Nephron progenitor cell (in vitro differentiated cells): ENCODE measurements around the gene SLC1A2.

Experiments
- DNase-seq: peaks from one replicate; pipeline ENCODE4 v3.0.0; 2021
- H3K27ac Mint-ChIP-seq: 2 replicates; pipeline ENCODE4 v1.8.0; 2021; ENCODE audit warnings: mild to moderate bottlenecking, moderate library complexity, mixed read lengths
- H3K27me3 Mint-ChIP-seq: 2 replicates; pipeline ENCODE4 v1.8.0; 2021; ENCODE audit warnings: mild to moderate bottlenecking, low read depth, mixed read lengths; ENCODE audit not compliant: poor library complexity
- H3K36me3 Mint-ChIP-seq: 2 replicates; pipeline ENCODE4 v1.8.0; 2021; ENCODE audit warnings: low read depth, mixed read lengths
- H3K4me1 Mint-ChIP-seq: 2 replicates; pipeline ENCODE4 v1.8.0; 2021; ENCODE audit warnings: mixed read lengths
- H3K4me3 Mint-ChIP-seq: 2 replicates; pipeline ENCODE4 v1.8.0; 2021; ENCODE audit warnings: mild to moderate bottlenecking, moderate library complexity, mixed read lengths
- H3K9me3 Mint-ChIP-seq: 2 replicates; pipeline ENCODE4 v1.8.0; 2021; ENCODE audit warnings: mild to moderate bottlenecking, moderate library complexity, mixed read lengths
- CTCF ChIP-seq: fragments of 200-600 bp; sonication (generic); IDR thresholded peaks from 2 replicates; pipeline ENCODE4 v1.5.0; 2021; ENCODE audit warnings: antibody characterized with exemption

The SLC1A2 gene

GRCh38 chr11:35318309-35318708 lies 101.0 kb downstream of the SLC1A2 start:
- Mint-ChIP-seq H3K4me1 (no peaks in the 10 kb centered on the region), H3K9me3 (no peaks in the 10 kb centered on the region), H3K36me3 (no peaks in the 10 kb centered on the region), H3K27ac (no peak overlapping the region), H3K4me3 (no peak overlapping the region), H3K27me3 (no peaks in the 10 kb centered on the region)
- no peak for DNase-seq
- no peak for TF ChIP-seq CTCF

GRCh38 chr11:35317253-35317652 lies 102.1 kb downstream of the SLC1A2 start:
- H3K36me3 Mint-ChIP-seq = no peaks in the 10 kb centered on the region
- no peaks in the 10 kb centered on the region for H3K4me1 Mint-ChIP-seq
- H3K9me3 Mint-ChIP-seq = no peaks in the 10 kb centered on the region
- no peak overlapping the region for H3K27ac Mint-ChIP-seq
- no peak overlapping the region for H3K4me3 Mint-ChIP-seq
- H3K27me3 Mint-ChIP-seq = no peaks in the 10 kb centered on the region
- no peak for DNase-seq
- TF ChIP-seq CTCF = no peak

- DNase-seq = no peak
- TF ChIP-seq CTCF = no peak
- no peak overlapping the region for H3K27ac Mint-ChIP-seq
- no peak overlapping the region for H3K4me3 Mint-ChIP-seq
- H3K9me3 Mint-ChIP-seq = no peaks in the 10 kb centered on the region
- no peaks in the 10 kb centered on the region for H3K36me3 Mint-ChIP-seq
- H3K27me3 Mint-ChIP-seq = no peaks in the 10 kb centered on the region
- H3K4me1 Mint-ChIP-seq = no peaks in the 10 kb centered on the region
These were observed 103.2 kb downstream of the SLC1A2 start for GRCh38 chr11:35316161-35316560.

- H3K4me1 Mint-ChIP-seq = no peaks in the 10 kb centered on the region
These were observed 105.6 kb downstream of the SLC1A2 start for GRCh38 chr11:35313760-35314153.

GRCh38 chr11:35313066-35313759 lies 106.1 kb downstream of the SLC1A2 start:
- TF ChIP-seq CTCF = no peak
- Mint-ChIP-seq H3K27me3 (peaks cover 2% of the 10 kb centered on the region), H3K9me3 (no peaks in the 10 kb centered on the region), H3K4me3 (no peak overlapping the region), H3K27ac (no peak overlapping the region), H3K36me3 (no peaks in the 10 kb centered on the region), H3K4me1 (no peaks in the 10 kb centered on the region)
- DNase-seq = no peak

More at GRCh38 chr11:35313760-35314153, 105.6 kb downstream of the SLC1A2 start:
- no peak overlapping the region for H3K27ac Mint-ChIP-seq
- H3K27me3 Mint-ChIP-seq = peaks cover 2% of the 10 kb centered on the region
- H3K36me3 Mint-ChIP-seq = no peaks in the 10 kb centered on the region
- no peak for DNase-seq
- TF ChIP-seq CTCF = no peak
- H3K9me3 Mint-ChIP-seq = no peaks in the 10 kb centered on the region
- no peak overlapping the region for H3K4me3 Mint-ChIP-seq

- Mint-ChIP-seq H3K36me3 (no peaks in the 10 kb centered on the region), H3K9me3 (no peaks in the 10 kb centered on the region), H3K27me3 (peaks cover 2% of the 10 kb centered on the region), H3K4me3 (no peak overlapping the region), H3K27ac (no peak overlapping the region), H3K4me1 (no peaks in the 10 kb centered on the region)
- no peak for DNase-seq
- no peak for TF ChIP-seq CTCF
These were observed 108.0 kb downstream of the SLC1A2 start for GRCh38 chr11:35311331-35311730.
